Pancreas (tissue), 10 donors: Measurements from ENCODE around the gene ZBTB7B. TPM values are rescaled to one million over a fixed set of nuclear protein-coding genes. Genes with fewer than 3 reads are reported as not detected.

Source experiments
- ATAC-seq, 4 donors: fragments of 200-7000 bp; cut with Tn5 transposase; one replicate each; pipeline versions ENCODE4 v1.8.0 to v1.9.1; 2020; ENCODE audit warnings: mild to moderate bottlenecking in 4 of 4, moderate library complexity in 4 of 4
- DNase-seq, 6 donors: peaks; one replicate each; pipeline ENCODE4 v3.0.0-alpha.2; 2020
- FAIRE-seq: peaks from 2 replicates; lab custom pipeline; 2012; peaks lifted over from hg19 to GRCh38; lab: Jason Lieb, UNC
- H3K27ac ChIP-seq, 4 donors: fragments of 200-600 bp; sonication (generic); 1 replicate in 3 of 4; 2 replicates in 1 of 4; pipeline versions ENCODE4 v1.5.0 to v1.8.0; 2020
- H3K27me3 ChIP-seq, 4 donors: fragments of 200-600 bp; one replicate each; pipeline ENCODE4 v1.8.0; 2021
- H3K36me3 ChIP-seq, 3 donors: fragments of 200-600 bp; sonication (generic) in 1 of 3; one replicate each; pipeline versions ENCODE4 v1.5.0 to v1.8.0; 2020 to 2021
- H3K4me1 ChIP-seq, 3 donors: fragments of 200-600 bp; one replicate each; pipeline ENCODE4 v1.8.0; 2021
- H3K4me3 ChIP-seq, 4 donors: fragments of 200-600 bp; sonication (generic) in 2 of 4; one replicate each; pipeline versions ENCODE4 v1.5.0 to v1.8.0; 2020 to 2021
- H3K9me3 ChIP-seq, 4 donors: fragments of 200-600 bp; one replicate each; pipeline ENCODE4 v1.8.0; 2021
- CTCF ChIP-seq, 4 donors: fragments of 200-600 bp; sonication (generic) in 3 of 4; IDR thresholded peaks; one replicate each; pipeline versions ENCODE4 v1.5.0 to v1.8.0; 2021; ENCODE audit warnings: antibody characterized with exemption in 4 of 4
- WGBS, 2 donors: extraction: QIAGEN DNeasy Blood & Tissue Kit; methylation state at CpG; one replicate each; pipeline ENCODE4 v1.1.7; 2013; 5-methylcytosine and 5-hydroxymethylcytosine counted together
- intact Hi-C, 3 donors: fragments of 100-400 bp; cut with DNase I; formaldehyde crosslinking; loops; one replicate each; pipeline versions ENCODE4 v1.11.1 to v1.14.2; 2022
- polyA plus RNA-seq, 2 donors: library from polyadenylated mRNA; stranded (reverse); fragments of 200-250 nt; gene quantifications; one replicate each; pipeline ENCODE4 v1.2.3, GENCODE V29; 2013
- total RNA-seq, 6 donors: library from RNA; stranded (reverse); fragmentation: NEBNext Ultra II Directional in 4 of 6; extraction: Animal tissue kit (Norgen Biotek cat#: 25700) in 4 of 6; gene quantifications; one replicate each; pipeline versions ENCODE4 v1.2.1 to v1.2.4, GENCODE V29; 2021 to 2023
- donor health status: healthy with polysubstance abuse.
- donor health status: DM: no; HTN: no; CAD: no; lungs with moderate emphysema.
- donor health status: DM: no; HTN: no; CAD: no.
- donor health status: control.
- donor health status: control.
- donor health status: Bipolar disorder and iron deficiency.
- donor health status: DM: yes; HTN: yes; CAD: no.
- donor health status: DM: no; HTN: no; CAD: no.
- donor health status: DM: no; HTN: no; CAD: no.
- donor health status: DM: yes; HTN: yes; CAD: no.

The ZBTB7B gene
- total and polyA plus RNA-seq, 8 donors = 19.8 to 38.4 (median 34.4) TPM

- Histone ChIP-seq H3K27ac (no peak overlapping the region), H3K9me3 (no peaks in the 10 kb centered on the region), H3K27me3 (no peaks in the 10 kb centered on the region), H3K36me3 (peaks cover 0 to 24% (median 9%) of the 10 kb centered on the region in 3 donors), H3K4me1 (peaks cover 10 to 20% (median 18%) of the 10 kb centered on the region in 3 donors), H3K4me3 (no peak overlapping the region)
- ATAC-seq = no peak
- FAIRE-seq = no peak
- intact Hi-C loops = loop anchor here in 2 of 3 donors (10.0 kb wide), 1 partner anchor 50 kb away; the partner anchor contains the start of gene PYGO2 (in 2 of the 2)
- no peak for TF ChIP-seq CTCF (IDR thresholded peaks at IDR 0.05)
- WGBS, 2 donors = 90% methylated on average over 29 to 31 of the region's 31 CpGs
- DNase-seq = peak in 1 of 6 donors; percentile 66
These were observed 12.3 kb downstream of the ZBTB7B start for GRCh38 chr1:155014709-155015508.

GRCh38 chr1:155015527-155016230 lies 13.1 kb downstream of the ZBTB7B start:
- no peak overlapping the region for H3K4me3 ChIP-seq
- no peak for ATAC-seq
- 83 to 87% methylated on average over 16 of the region's 16 CpGs for WGBS, 2 donors
- no peak overlapping the region for H3K27ac ChIP-seq
- TF ChIP-seq CTCF (IDR thresholded peaks at IDR 0.05) = no peak
- H3K27me3 ChIP-seq = no peaks in the 10 kb centered on the region
- intact Hi-C loops = loop anchor here in 2 of 3 donors (10.0 kb wide), 1 partner anchor 51 kb away; the partner anchor contains the start of gene PYGO2 (in 2 of the 2)
- DNase-seq = peak in 1 of 6 donors; percentile 70
- peaks cover 10 to 20% (median 18%) of the 10 kb centered on the region in 3 donors for H3K4me1 ChIP-seq
- no peak for FAIRE-seq
- no peaks in the 10 kb centered on the region for H3K9me3 ChIP-seq
- H3K36me3 ChIP-seq = peaks cover 0 to 24% (median 9%) of the 10 kb centered on the region in 3 donors

GRCh38 chr1:155016231-155016831 lies 13.7 kb downstream of the ZBTB7B start:
- H3K36me3 ChIP-seq = peaks cover 0 to 24% (median 9%) of the 10 kb centered on the region in 3 donors
- peak in 1 of 6 donors; percentile 69 for DNase-seq
- TF ChIP-seq CTCF (IDR thresholded peaks at IDR 0.05) = no peak
- no peak for ATAC-seq
- H3K4me1 ChIP-seq = peaks cover 9 to 15% (median 14%) of the 10 kb centered on the region in 3 donors
- H3K4me3 ChIP-seq = no peak overlapping the region
- no peak for FAIRE-seq
- no peaks in the 10 kb centered on the region for H3K27me3 ChIP-seq
- no peaks in the 10 kb centered on the region for H3K9me3 ChIP-seq
- intact Hi-C loops = loop anchor here in 2 of 3 donors (10.0 kb wide), 1 partner anchor 52 kb away; the partner anchor contains the start of gene PYGO2 (in 2 of the 2)
- H3K27ac ChIP-seq = peak overlapping the region in 2 of 4 donors; percentile 39 to 72
- WGBS, 2 donors = 81 to 88% methylated on average over 25 to 26 of the region's 26 CpGs

- FAIRE-seq (no peak), ATAC-seq (peak; percentile 81 to 93 (median 90)), DNase-seq (peak; percentile 85 to 95 (median 92))
- Histone ChIP-seq H3K4me1 (peaks cover 0 to 14% (median 5%) of the 10 kb centered on the region in 3 donors), H3K27ac (peak overlapping the region; percentile 22 to 72 (median 48)), H3K4me3 (peak overlapping the region in 3 of 4 donors; percentile 4 to 40 (median 23)), H3K9me3 (no peaks in the 10 kb centered on the region), H3K27me3 (no peaks in the 10 kb centered on the region), H3K36me3 (peaks cover 0 to 24% (median 9%) of the 10 kb centered on the region in 3 donors)
- peak; percentile 89 to 98 (median 96) for TF ChIP-seq CTCF (IDR thresholded peaks at IDR 0.05)
- intact Hi-C loops = loop anchor here in 2 of 3 donors (10.0 kb wide), 1 partner anchor 52 kb away; the partner anchor contains the start of gene PYGO2 (in 2 of the 2)
- WGBS, 2 donors = 6 to 7% methylated on average over 36 to 49 of the region's 49 CpGs
These were observed 14.7 kb downstream of the ZBTB7B start for GRCh38 chr1:155017041-155017945.
